H1 (cell line): ENCODE results near the gene ABHD1. TPM values are rescaled to one million over a fixed set of nuclear protein-coding genes. Genes with fewer than 3 reads are reported as not detected.

Experiments
- CTCF ChIA-PET: fragments of 300-600 bp; sonication (Branson Sonifier 250); formaldehyde crosslinking; loops from one replicate; lab custom pipeline; 2021; ENCODE audit not compliant: partially characterized antibody; lab: Charles Lee
- POLR2A ChIA-PET: fragments of 300-600 bp; sonication (Branson Sonifier 250); formaldehyde crosslinking; loops from one replicate; lab custom pipeline; 2021; ENCODE audit warnings: inconsistent platforms; ENCODE audit not compliant: partially characterized antibody; lab: Charles Lee
- DNase-seq, 2 experiments: peaks; one replicate each; pipeline versions ENCODE4 v3.0.0 to v3.0.0-alpha.2; 2010 to 2022; ENCODE audit warnings: low spot score in 2 of 2, low read depth in 1 of 2, mixed read lengths in 1 of 2
- FAIRE-seq: peaks from 2 replicates; lab custom pipeline; 2011; peaks lifted over from hg19 to GRCh38; lab: Jason Lieb, UNC
- H2AFZ ChIP-seq: 2 replicates; pipeline ENCODE4 v1.8.1; 2012; ENCODE audit warnings: low read length, inconsistent platforms
- H2AK5ac ChIP-seq: 2 replicates; pipeline ENCODE4 v1.6.1; 2013; ENCODE audit warnings: low read depth, low read length
- H2BK120ac ChIP-seq: replicated peaks from 2 replicates; pipeline ENCODE3; 2013; ENCODE audit warnings: low read depth, low read length, inconsistent platforms
- H2BK12ac ChIP-seq: 2 replicates; pipeline ENCODE4 v1.6.1; 2013; ENCODE audit warnings: low read depth, low read length
- H2BK15ac ChIP-seq: 2 replicates; pipeline ENCODE4 v1.6.1; 2013; ENCODE audit warnings: low read length
- H2BK20ac ChIP-seq: 2 replicates; pipeline ENCODE4 v1.6.1; 2013; ENCODE audit warnings: low read length
- H2BK5ac ChIP-seq: 2 replicates; pipeline ENCODE4 v1.6.1; 2013; ENCODE audit warnings: low read depth, low read length
- H3K14ac ChIP-seq: 2 replicates; pipeline ENCODE4 v1.6.1; 2013; ENCODE audit warnings: inconsistent platforms; ENCODE audit not compliant: insufficient read length
- H3K18ac ChIP-seq: 2 replicates; pipeline ENCODE4 v1.6.1; 2013; ENCODE audit warnings: low read length; ENCODE audit errors: extremely low read depth
- H3K23ac ChIP-seq: 2 replicates; pipeline ENCODE4 v1.6.1; 2013; ENCODE audit warnings: inconsistent platforms; ENCODE audit not compliant: insufficient read length
- H3K23me2 ChIP-seq: 2 replicates; pipeline ENCODE4 v1.6.1; 2013; ENCODE audit warnings: low read depth, low read length
- H3K27ac ChIP-seq: 2 replicates; pipeline ENCODE4 v1.6.1; 2011; ENCODE audit warnings: low read depth, low read length, inconsistent platforms
- H3K27me3 ChIP-seq, 4 experiments: replicated peaks in 1 of 4; 1 replicate in 1 of 4; 2 replicates in 3 of 4; pipeline versions ENCODE4 v1.6.1 to v1.8.1; 2011 to 2013; ENCODE audit warnings: low read length in 3 of 4, mild to moderate bottlenecking in 3 of 4, inconsistent platforms in 2 of 4, mixed read lengths in 2 of 4, moderate library complexity in 1 of 4; ENCODE audit not compliant: control insufficient read depth in 3 of 4, insufficient read depth in 3 of 4; ENCODE audit errors: extremely low read depth in 1 of 4
- H3K36me3 ChIP-seq, 4 experiments: 2 replicates each; pipeline versions ENCODE4 v1.6.1 to v1.8.1; 2011 to 2013; ENCODE audit warnings: mild to moderate bottlenecking in 4 of 4, low read length in 3 of 4, moderate library complexity in 2 of 4, control low read depth in 1 of 4, inconsistent platforms in 1 of 4; ENCODE audit not compliant: insufficient read depth in 4 of 4, control insufficient read depth in 2 of 4
- H3K4ac ChIP-seq: replicated peaks from 2 replicates; pipeline ENCODE3; 2013; ENCODE audit warnings: low read length, low read depth, mixed read lengths, inconsistent platforms; ENCODE audit not compliant: insufficient read length
- H3K4me1 ChIP-seq, 4 experiments: replicated peaks in 1 of 4; 1 replicate in 1 of 4; 2 replicates in 3 of 4; pipeline versions ENCODE4 v1.6.1 to v1.8.1; 2011 to 2013; ENCODE audit warnings: low read length in 3 of 4, inconsistent platforms in 2 of 4, mixed read lengths in 1 of 4; ENCODE audit not compliant: insufficient read depth in 4 of 4, control insufficient read depth in 3 of 4
- H3K4me2 ChIP-seq, 2 experiments: 2 replicates each; pipeline versions ENCODE4 v1.6.1 to v1.8.1; 2011 to 2013; ENCODE audit warnings: low read depth in 2 of 2, low read length in 2 of 2, control low read depth in 1 of 2, inconsistent platforms in 1 of 2, mild to moderate bottlenecking in 1 of 2; ENCODE audit not compliant: insufficient read depth in 1 of 2
- H3K4me3 ChIP-seq, 4 experiments: fragments of 200-600, 300-600 bp in 1 of 4; sonication (generic), shearing (Covaris generic), sonication (Bioruptor Twin) in 1 of 4; 2 replicates each; pipeline versions ENCODE4 v1.5.1 to v1.8.1; 2011 to 2016; ENCODE audit warnings: low read length in 4 of 4, low read depth in 3 of 4, control low read depth in 2 of 4, inconsistent platforms in 2 of 4, mild to moderate bottlenecking in 2 of 4, mixed read lengths in 1 of 4, moderate library complexity in 1 of 4; ENCODE audit not compliant: insufficient read depth in 2 of 4; ENCODE audit errors: extremely low read depth in 1 of 4
- H3K56ac ChIP-seq: replicated peaks from 2 replicates; pipeline ENCODE3; 2013; ENCODE audit warnings: low read depth, mild to moderate bottlenecking, mixed read lengths, low read length, inconsistent platforms; ENCODE audit not compliant: insufficient read length
- H3K79me1 ChIP-seq: 2 replicates; pipeline ENCODE4 v1.6.1; 2013; ENCODE audit warnings: low read depth, low read length, control low read depth
- H3K79me2 ChIP-seq, 2 experiments: 2 replicates each; pipeline versions ENCODE4 v1.6.1 to v1.8.1; 2012 to 2013; ENCODE audit warnings: low read length in 2 of 2, mild to moderate bottlenecking in 2 of 2, inconsistent platforms in 1 of 2; ENCODE audit not compliant: insufficient read depth in 2 of 2, control insufficient read depth in 1 of 2
- H3K9ac ChIP-seq, 4 experiments: replicated peaks in 1 of 4; 1 replicate in 1 of 4; 2 replicates in 3 of 4; pipeline versions ENCODE4 v1.6.1 to v1.8.1; 2011 to 2013; ENCODE audit warnings: low read depth in 3 of 4, low read length in 3 of 4, control low read depth in 2 of 4, mild to moderate bottlenecking in 2 of 4, moderate library complexity in 2 of 4, inconsistent platforms in 1 of 4; ENCODE audit errors: extremely low read depth in 1 of 4
- H3K9me3 ChIP-seq, 2 experiments: 2 replicates each; pipeline versions ENCODE4 v1.6.1 to v1.8.1; 2012 to 2013; ENCODE audit warnings: mild to moderate bottlenecking in 2 of 2, moderate library complexity in 2 of 2, control low read depth in 1 of 2, inconsistent platforms in 1 of 2, low read depth in 1 of 2, low read length in 1 of 2, mixed read lengths in 1 of 2; ENCODE audit not compliant: insufficient read depth in 2 of 2
- H4K20me1 ChIP-seq, 2 experiments: replicated peaks in 1 of 2; 2 replicates each; pipeline versions ENCODE3 to v1.8.1; 2011 to 2013; ENCODE audit warnings: inconsistent platforms in 2 of 2, low read length in 2 of 2, mild to moderate bottlenecking in 1 of 2; ENCODE audit not compliant: insufficient read depth in 2 of 2, control insufficient read depth in 1 of 2
- H4K5ac ChIP-seq: 2 replicates; pipeline ENCODE4 v1.6.1; 2013; ENCODE audit warnings: low read length, low read depth, mixed read lengths, inconsistent platforms; ENCODE audit not compliant: insufficient read length
- H4K8ac ChIP-seq: 2 replicates; pipeline ENCODE4 v1.8.0; 2013; ENCODE audit warnings: mild to moderate bottlenecking, moderate library complexity, low read length, inconsistent platforms; ENCODE audit not compliant: insufficient read depth; ENCODE audit errors: extremely low read depth
- H4K91ac ChIP-seq: replicated peaks from 2 replicates; pipeline ENCODE3; 2013; ENCODE audit warnings: low read length, mixed read lengths, inconsistent platforms; ENCODE audit not compliant: insufficient read length
- HDAC2 ChIP-seq, 2 experiments: fragments of 300-600 bp in 1 of 2; sonication (generic) in 1 of 2; IDR thresholded peaks; 2 replicates each; pipeline ENCODE4 v1.6.1; 2011 to 2012; ENCODE audit warnings: low read depth in 2 of 2, low read length in 2 of 2, mild to moderate bottlenecking in 2 of 2, moderate library complexity in 2 of 2, borderline replicate concordance in 1 of 2, inconsistent platforms in 1 of 2
- NRF1 ChIP-seq: IDR thresholded peaks from 2 replicates; pipeline ENCODE4 v1.6.1; 2011; ENCODE audit warnings: mild to moderate bottlenecking, low read depth, low read length, improper control_type of control experiment
- WGBS, 2 experiments: shearing (Covaris generic) in 1 of 2; methylation state at CpG; one replicate each; pipeline versions ENCODE4 v1.1.6 to v1.1.7; 2013 to 2015; ENCODE audit warnings: low lambda C conversion rate in 2 of 2, mixed read lengths in 2 of 2, inconsistent platforms in 1 of 2, low coverage in 1 of 2, missing lambda C conversion rate in 1 of 2; ENCODE audit not compliant: insufficient replicate concordance in 2 of 2, insufficient coverage in 1 of 2, insufficient read length in 1 of 2; ENCODE audit errors: extremely low coverage in 1 of 2, missing lambda C conversion rate in 1 of 2; 5-methylcytosine and 5-hydroxymethylcytosine counted together
- polyA plus RNA-seq, 7 experiments: library from polyadenylated mRNA; depleted of rRNA in 3 of 7; stranded (reverse) in 5 of 7; unstranded in 2 of 7; fragments of >200 nt in 5 of 7; fragments of 200-250 nt in 2 of 7; gene quantifications; 1 replicate in 5 of 7; 2 replicates in 1 of 7; 4 replicates in 1 of 7; pipeline versions ENCODE4 v1.2.1 to v1.2.3, GENCODE V29; 2011 to 2013; ENCODE audit warnings: missing spikeins in 2 of 7, mixed read lengths in 2 of 7
- total RNA-seq: library from RNA; stranded (reverse); fragmentation: NEBNext Ultra II Directional; extraction: Animal tissue kit (Norgen Biotek cat#: 25700); gene quantifications from 2 replicates; pipeline ENCODE4 v1.2.1, GENCODE V29; 2021

The ABHD1 gene
- total and polyA plus RNA-seq, 2 of the 8 experiments (the other 6 are each of a cell fraction or from before 2014, with no cell fraction given) = 0.20 to 1.1 TPM

- Histone ChIP-seq H2BK15ac (peak within 1 kb of the TSS; percentile 63; the same call in 1 of the 2 replicates), H2AFZ (no peak within 1 kb of the TSS), H3K4me3 (no peak within 1 kb of the TSS), H3K79me1 (no peaks in the 10 kb centered on the region), H4K91ac (no peak within 1 kb of the TSS), H3K18ac (no peak within 1 kb of the TSS; the same call in 1 of the 2 replicates), H3K9me3 (no peaks in the 10 kb centered on the region), H3K14ac (no peak within 1 kb of the TSS), H2BK20ac (no peak within 1 kb of the TSS), H3K79me2 (no peaks in the 10 kb centered on the region), H3K4ac (no peak within 1 kb of the TSS), H3K23me2 (no peaks in the 10 kb centered on the region), H2BK120ac (no peak within 1 kb of the TSS), H4K5ac (no peak within 1 kb of the TSS), H3K23ac (no peak within 1 kb of the TSS), H3K27me3 (no peaks in the 10 kb centered on the region), H2BK12ac (no peak within 1 kb of the TSS), H3K36me3 (no peaks in the 10 kb centered on the region), H3K4me1 (no peaks in the 10 kb centered on the region; a peak in 1 of 7 replicates), H2BK5ac (no peak within 1 kb of the TSS), H4K20me1 (no peaks in the 10 kb centered on the region), H3K9ac (no peak within 1 kb of the TSS), H3K27ac (no peak within 1 kb of the TSS), H3K56ac (no peak within 1 kb of the TSS), H4K8ac (no peak within 1 kb of the TSS), H2AK5ac (no peak within 1 kb of the TSS), H3K4me2 (no peak within 1 kb of the TSS)
- 83% methylated on average over 4 of the region's 4 CpGs; no CpG with 5 or more reads in 1 of the 2 experiments for WGBS, 2 experiments
- DNase-seq = no peak
- POLR2A ChIA-PET = interaction anchor here (1.0 to 1.5 kb wide), 2 partner anchors 11 to 14 kb away, joined by 4 read pairs; no protein-coding TSS in a partner anchor
- no peak for FAIRE-seq
- TF ChIP-seq HDAC2 (IDR thresholded peaks at IDR 0.05; ENCODE audit: borderline replicate concordance in 1 of 2, low read depth in 2 of 2, low read length in 2 of 2) = no peak
- TF ChIP-seq NRF1 = no peak
- CTCF ChIA-PET = interaction anchor here (0.5 to 3.7 kb wide), 5 partner anchors 26 to 285 kb away, joined by 3 to 11 read pairs (median 3); no protein-coding TSS in a partner anchor
Observed at GRCh38 chr2:27139310-27139709, 15.7 kb downstream of the ABHD1 start, which contains the start of gene PRR30. Gene PRR30, minus strand, starts transcription at chr2:27139410. Its CDS starts 1,081 bp downstream, at chr2:27138329.
